Liver (tissue), 9 donors: Measurements from ENCODE around the gene TTF2. TPM values are rescaled to one million over a fixed set of nuclear protein-coding genes. Genes with fewer than 3 reads are reported as not detected.
"Not testable (repeated sequence)": the region's sequence is repeated elsewhere in the genome, so short reads cannot be mapped to it uniquely, and the experiment has no call there.

Source experiments
- DNase-seq: peaks from one replicate; pipeline ENCODE4 v3.0.0-alpha.2; 2017; ENCODE audit warnings: low spot score
- H3K27ac ChIP-seq, 2 donors: one replicate each; pipeline ENCODE4 v1.7.0; 2013; ENCODE audit warnings: inconsistent platforms in 2 of 2, low read length in 2 of 2, control low read depth in 1 of 2, low read depth in 1 of 2, mild to moderate bottlenecking in 1 of 2
- H3K27me3 ChIP-seq, 4 donors: one replicate each; pipeline versions ENCODE4 v1.6.1 to v1.7.0; 2013; ENCODE audit warnings: low read length in 3 of 4, inconsistent platforms in 1 of 4, mild to moderate bottlenecking in 1 of 4, moderate library complexity in 1 of 4; ENCODE audit not compliant: control insufficient read depth in 4 of 4, insufficient read depth in 4 of 4
- H3K36me3 ChIP-seq, 4 donors: one replicate each; pipeline versions ENCODE4 v1.6.1 to v1.7.0; 2013; ENCODE audit warnings: low read length in 3 of 4, mild to moderate bottlenecking in 3 of 4, low read depth in 1 of 4, moderate library complexity in 1 of 4; ENCODE audit not compliant: control insufficient read depth in 4 of 4, insufficient read depth in 3 of 4
- H3K4me1 ChIP-seq, 4 donors: one replicate each; pipeline versions ENCODE4 v1.6.1 to v1.7.0; 2013; ENCODE audit warnings: low read length in 3 of 4, mild to moderate bottlenecking in 3 of 4, moderate library complexity in 1 of 4; ENCODE audit not compliant: control insufficient read depth in 4 of 4, insufficient read depth in 4 of 4
- H3K4me3 ChIP-seq, 3 donors: one replicate each; pipeline versions ENCODE4 v1.6.1 to v1.7.0; 2013; ENCODE audit warnings: low read length in 3 of 3, control low read depth in 1 of 3, low read depth in 1 of 3, mild to moderate bottlenecking in 1 of 3
- H3K9ac ChIP-seq, 2 donors: one replicate each; pipeline ENCODE4 v1.7.0; 2013; ENCODE audit warnings: low read length in 2 of 2, mild to moderate bottlenecking in 2 of 2, moderate library complexity in 2 of 2, control low read depth in 1 of 2, low read depth in 1 of 2
- H3K9me3 ChIP-seq, 4 donors: one replicate each; pipeline versions ENCODE4 v1.6.1 to v1.7.0; 2013; ENCODE audit warnings: low read length in 3 of 4; ENCODE audit not compliant: control insufficient read depth in 4 of 4
- ATF3 ChIP-seq: IDR thresholded peaks from 2 replicates; pipeline ENCODE4 v1.6.1; 2016; ENCODE audit warnings: antibody characterized with exemption
- EGR1 ChIP-seq, 2 donors: IDR thresholded peaks; 2 replicates each; pipeline ENCODE4 v1.6.1; 2016 to 2018; ENCODE audit warnings: antibody characterized with exemption in 2 of 2, low read depth in 2 of 2
- FOXA1 ChIP-seq: IDR thresholded peaks from 2 replicates; pipeline ENCODE4 v1.6.1; 2016; ENCODE audit warnings: antibody characterized with exemption
- FOXA2 ChIP-seq: IDR thresholded peaks from 2 replicates; pipeline ENCODE4 v1.6.1; 2016; ENCODE audit warnings: antibody characterized with exemption
- HNF4A ChIP-seq, 2 donors: conservative IDR thresholded peaks; 2 replicates each; pipeline ENCODE4 v1.6.1; 2016; ENCODE audit warnings: antibody characterized with exemption in 2 of 2, mild to moderate bottlenecking in 2 of 2
- HNF4G ChIP-seq: IDR thresholded peaks from 2 replicates; pipeline ENCODE4 v1.6.1; 2016; ENCODE audit warnings: antibody characterized with exemption
- JUND ChIP-seq, 2 donors: IDR thresholded peaks; 2 replicates each; pipeline ENCODE4 v1.6.1; 2016; ENCODE audit warnings: antibody characterized with exemption in 2 of 2
- NR2F2 ChIP-seq: IDR thresholded peaks from 2 replicates; pipeline ENCODE4 v1.6.1; 2016; ENCODE audit warnings: antibody characterized with exemption
- RAD21 ChIP-seq, 2 donors: IDR thresholded peaks; 2 replicates each; pipeline ENCODE4 v1.6.1; 2016; ENCODE audit warnings: antibody characterized with exemption in 2 of 2, mild to moderate bottlenecking in 2 of 2
- REST ChIP-seq: IDR thresholded peaks from 2 replicates; pipeline ENCODE4 v1.6.1; 2016; ENCODE audit warnings: antibody characterized with exemption, mild to moderate bottlenecking
- RXRA ChIP-seq, 2 donors: IDR thresholded peaks; 2 replicates each; pipeline ENCODE4 v1.6.1; 2017 to 2018; ENCODE audit warnings: antibody characterized with exemption in 2 of 2, mild to moderate bottlenecking in 1 of 2
- SP1 ChIP-seq: IDR thresholded peaks from 2 replicates; pipeline ENCODE4 v1.6.1; 2018; ENCODE audit warnings: antibody characterized with exemption, mild to moderate bottlenecking
- TAF1 ChIP-seq: conservative IDR thresholded peaks from 2 replicates; pipeline ENCODE4 v1.6.1; 2016; ENCODE audit warnings: antibody characterized with exemption, mild to moderate bottlenecking
- ZBTB33 ChIP-seq: IDR thresholded peaks from 2 replicates; pipeline ENCODE4 v1.6.1; 2016; ENCODE audit warnings: antibody characterized with exemption
- WGBS: extraction: QIAGEN DNeasy Blood & Tissue Kit; methylation state at CpG from one replicate; pipeline ENCODE4 v1.1.7; 2013; 5-methylcytosine and 5-hydroxymethylcytosine counted together
- polyA plus RNA-seq, 2 donors: library from polyadenylated mRNA; stranded (reverse) in 1 of 2; unstranded in 1 of 2; fragments of 200-250 nt in 1 of 2; fragments of >200 nt in 1 of 2; fragmentation: Nextera tagmentation in 1 of 2; extraction: Ambion mirVana in 1 of 2; gene quantifications; one replicate each; pipeline versions ENCODE4 v1.2.1 to v1.2.3, GENCODE V29; 2013 to 2015
- total RNA-seq, 2 donors: library from RNA; depleted of rRNA; stranded (reverse); fragments of >200 nt; gene quantifications; one replicate each; pipeline ENCODE4 v1.2.3, GENCODE V29; 2014
- TF ChIP-seq, protein P1 (sequence below): IDR thresholded peaks from 2 replicates; pipeline ENCODE4 v1.6.1; 2016; ENCODE audit warnings: antibody characterized with exemption
- TF ChIP-seq, protein P2 (sequence below): fragments of 150-350 bp; IDR thresholded peaks from 2 replicates; pipeline ENCODE4 v1.5.1; 2017; ENCODE audit warnings: improper control_type of control experiment, low read depth, low read length; ENCODE audit not compliant: missing input control
- donor health status: healthy.
- donor health status: healthy.
- donor health status: healthy.
- donor health status: healthy.
- donor health status: healthy.

Gene TTF2
- total and polyA plus RNA-seq, 4 donors, result 1.3 to 16.9 (median 2.8) TPM

DNA sequence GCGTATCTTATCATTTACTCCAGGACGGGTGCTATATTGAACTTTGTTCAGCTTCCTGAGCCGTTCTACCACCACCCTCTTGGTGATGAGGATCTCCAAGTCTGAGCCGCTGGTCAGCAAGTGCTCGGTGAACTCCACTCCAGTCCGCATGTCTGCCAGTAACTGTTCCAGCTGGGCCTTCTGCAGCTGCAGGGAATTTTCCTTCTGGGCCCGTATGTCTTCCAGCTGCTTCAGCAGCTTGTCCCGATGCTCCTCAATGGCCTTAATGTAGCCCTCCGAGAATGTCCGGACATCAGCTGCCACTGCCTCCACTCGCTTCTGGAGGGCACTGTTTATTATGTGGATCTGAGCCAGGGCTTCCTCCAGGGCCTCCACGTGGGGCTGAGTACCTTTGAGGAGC, 58.0 kb downstream of the TTF2 start:
- no peaks in the 10 kb centered on the region for H3K36me3 ChIP-seq
- no peaks in the 10 kb centered on the region for H3K9me3 ChIP-seq
- H3K4me1 ChIP-seq, result peaks cover 5 to 30% (median 17%) of the 10 kb centered on the region in 4 donors
- no peak overlapping the region for H3K9ac ChIP-seq
- no peak overlapping the region for H3K27ac ChIP-seq
- no peaks in the 10 kb centered on the region for H3K27me3 ChIP-seq
- 73% methylated on average over 12 of the region's 12 CpGs for WGBS
- H3K4me3 ChIP-seq, result no peak overlapping the region
- TF ChIP-seq ZBTB33 (no peak), HNF4G (no peak), RXRA (IDR thresholded peaks at IDR 0.05) (no peak), JUND (IDR thresholded peaks at IDR 0.05) (no peak), TAF1 (no peak), RAD21 (IDR thresholded peaks at IDR 0.05) (no peak), SP1 (no peak), EGR1 (IDR thresholded peaks at IDR 0.05; ENCODE audit: low read depth in 2 of 2) (no peak), ATF3 (no peak), NR2F2 (no peak), FOXA2 (no peak), HNF4A (conservative IDR thresholded peaks at IDR 0.05) (no peak), FOXA1 (no peak), REST (no peak)
- TF ChIP-seq, protein P1, sequence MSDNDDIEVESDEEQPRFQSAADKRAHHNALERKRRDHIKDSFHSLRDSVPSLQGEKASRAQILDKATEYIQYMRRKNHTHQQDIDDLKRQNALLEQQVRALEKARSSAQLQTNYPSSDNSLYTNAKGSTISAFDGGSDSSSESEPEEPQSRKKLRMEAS, result no peak
- TF ChIP-seq, protein P2, sequence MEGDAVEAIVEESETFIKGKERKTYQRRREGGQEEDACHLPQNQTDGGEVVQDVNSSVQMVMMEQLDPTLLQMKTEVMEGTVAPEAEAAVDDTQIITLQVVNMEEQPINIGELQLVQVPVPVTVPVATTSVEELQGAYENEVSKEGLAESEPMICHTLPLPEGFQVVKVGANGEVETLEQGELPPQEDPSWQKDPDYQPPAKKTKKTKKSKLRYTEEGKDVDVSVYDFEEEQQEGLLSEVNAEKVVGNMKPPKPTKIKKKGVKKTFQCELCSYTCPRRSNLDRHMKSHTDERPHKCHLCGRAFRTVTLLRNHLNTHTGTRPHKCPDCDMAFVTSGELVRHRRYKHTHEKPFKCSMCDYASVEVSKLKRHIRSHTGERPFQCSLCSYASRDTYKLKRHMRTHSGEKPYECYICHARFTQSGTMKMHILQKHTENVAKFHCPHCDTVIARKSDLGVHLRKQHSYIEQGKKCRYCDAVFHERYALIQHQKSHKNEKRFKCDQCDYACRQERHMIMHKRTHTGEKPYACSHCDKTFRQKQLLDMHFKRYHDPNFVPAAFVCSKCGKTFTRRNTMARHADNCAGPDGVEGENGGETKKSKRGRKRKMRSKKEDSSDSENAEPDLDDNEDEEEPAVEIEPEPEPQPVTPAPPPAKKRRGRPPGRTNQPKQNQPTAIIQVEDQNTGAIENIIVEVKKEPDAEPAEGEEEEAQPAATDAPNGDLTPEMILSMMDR, result no peak
- no peak for DNase-seq

DNA sequence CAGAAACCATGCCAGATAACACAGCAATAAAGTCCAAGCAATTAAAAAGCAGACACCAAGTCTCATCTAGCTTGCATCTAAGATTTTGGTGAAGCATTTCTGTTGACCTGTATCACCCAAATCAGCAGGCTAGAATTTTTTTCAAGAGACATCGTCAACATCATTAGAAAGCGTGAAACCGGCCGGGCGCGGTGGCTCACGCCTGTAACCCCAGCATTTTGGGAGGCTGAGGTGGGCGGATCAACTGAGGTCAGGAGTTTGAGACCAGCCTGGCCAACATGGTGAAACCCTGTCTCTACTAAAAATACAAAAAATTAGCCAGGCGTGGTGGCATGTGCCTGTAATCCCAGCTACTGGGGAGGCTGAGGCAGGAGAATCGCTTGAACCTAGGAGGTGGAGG, 59.0 kb downstream of the TTF2 start:
- H3K4me3 ChIP-seq, H3K27me3 ChIP-seq: not testable (repeated sequence)
- 97% methylated on average over 10 of the region's 10 CpGs for WGBS

More for the DNA sequence above, 59.0 kb downstream of the TTF2 start:
- H3K9ac ChIP-seq, H3K36me3 ChIP-seq, H3K27ac ChIP-seq, H3K9me3 ChIP-seq, DNase-seq: not testable (repeated sequence)
- peaks cover 5 to 30% (median 17%) of the 10 kb centered on the region in 4 donors for H3K4me1 ChIP-seq
